Measurements from ENCODE around the gene DNHD1. TPM values are rescaled to one million over a fixed set of nuclear protein-coding genes. Genes with fewer than 3 reads are reported as not detected.

Gene DNHD1
- total and polyA plus RNA-seq, 2 experiments from 2014 or later: 7.3 to 7.9 TPM

DNA sequence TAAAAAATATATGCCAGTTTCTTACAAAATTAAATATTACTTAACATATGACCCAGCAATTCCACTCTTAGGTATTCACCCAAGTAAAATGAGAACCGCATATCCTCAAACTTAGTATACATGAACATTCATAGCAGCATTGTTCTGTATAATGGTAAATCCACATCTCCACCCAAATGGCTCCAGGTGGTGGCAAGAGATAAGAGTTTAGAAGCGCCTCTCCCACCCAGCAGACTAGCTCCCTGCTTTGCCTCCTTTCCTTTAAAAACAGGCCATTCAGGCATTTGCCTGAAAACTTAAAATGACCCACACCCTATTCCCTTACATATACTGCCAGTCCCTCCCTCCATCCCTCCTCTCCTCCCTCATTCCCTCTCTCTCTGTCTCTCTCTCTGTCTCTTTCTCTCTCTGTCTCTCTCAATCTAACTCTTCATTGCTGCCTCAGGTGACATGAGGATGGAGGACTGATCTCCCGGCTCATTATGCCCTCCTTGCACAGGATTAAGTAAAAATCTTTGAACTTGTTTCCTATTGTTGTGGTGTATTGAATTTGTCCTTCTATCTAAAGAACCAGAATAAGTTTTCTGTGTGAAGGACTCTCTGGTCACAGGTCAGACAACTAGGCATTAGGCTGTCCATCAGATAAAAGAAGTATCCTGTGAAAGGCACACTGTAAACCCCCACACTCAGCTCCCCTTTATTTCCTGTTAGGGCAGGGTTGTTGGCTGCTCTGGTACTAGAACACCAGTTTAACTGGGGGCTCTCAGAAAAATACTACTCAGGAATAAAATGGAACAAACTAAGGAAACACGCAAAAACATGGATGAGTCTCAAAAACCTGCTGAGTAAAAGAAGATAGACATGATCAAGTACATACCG lies 58.0 kb downstream of the DNHD1 start:
- H3K4me1 ChIP-seq (ENCODE audit: insufficient read depth): no peaks in the 10 kb centered on the region
- no peaks in the 10 kb centered on the region for H4K20me1 ChIP-seq (ENCODE audit: insufficient read depth, poor library complexity, severe bottlenecking)
- H3K36me3 ChIP-seq (replicated peaks; ENCODE audit: insufficient read depth, low read depth): no peaks in the 10 kb centered on the region
- no peak overlapping the region for H3K4me3 ChIP-seq
- no peak for TF ChIP-seq EZH2 (IDR thresholded peaks at IDR 0.05; ENCODE audit: borderline replicate concordance)
- no peak for TF ChIP-seq EZH2phosphoT487 (IDR thresholded peaks at IDR 0.05; ENCODE audit: low read depth, severe bottlenecking, unreplicated experiment)
- TF ChIP-seq CTCF (IDR thresholded peaks at IDR 0.05; ENCODE audit: poor library complexity): no peak
- no peak overlapping the region for H3K4me2 ChIP-seq
- no peaks in the 10 kb centered on the region for H3K79me2 ChIP-seq
- H3K9me3 ChIP-seq (ENCODE audit: low read depth): no peaks in the 10 kb centered on the region
- no peaks in the 10 kb centered on the region for H3K27me3 ChIP-seq
- H3K27ac ChIP-seq: no peak overlapping the region
- H3K9me2 ChIP-seq (replicated peaks; ENCODE audit: insufficient read depth): no peaks in the 10 kb centered on the region
- no peak overlapping the region for H2AFZ ChIP-seq
- no peak for DNase-seq (ENCODE audit: low spot score)
- 90% methylated on average over 5 of the region's 5 CpGs for WGBS (ENCODE audit: low lambda C conversion rate, missing lambda C conversion rate)

GRCh38 chr11:6556139-6556949 lies 59.3 kb downstream of the DNHD1 start:
- Histone ChIP-seq H3K27ac (no peak overlapping the region), H3K9me3 (ENCODE audit: low read depth) (no peaks in the 10 kb centered on the region), H3K79me2 (no peaks in the 10 kb centered on the region), H3K27me3 (no peaks in the 10 kb centered on the region), H3K9me2 (replicated peaks; ENCODE audit: insufficient read depth) (no peaks in the 10 kb centered on the region), H3K4me2 (no peak overlapping the region), H2AFZ (no peak overlapping the region), H3K36me3 (replicated peaks; ENCODE audit: insufficient read depth, low read depth) (no peaks in the 10 kb centered on the region), H3K4me3 (no peak overlapping the region), H4K20me1 (ENCODE audit: insufficient read depth, poor library complexity, severe bottlenecking) (no peaks in the 10 kb centered on the region), H3K4me1 (ENCODE audit: insufficient read depth) (no peaks in the 10 kb centered on the region)
- TF ChIP-seq EZH2phosphoT487 (IDR thresholded peaks at IDR 0.05; ENCODE audit: low read depth, severe bottlenecking, unreplicated experiment): no peak
- TF ChIP-seq CTCF (IDR thresholded peaks at IDR 0.05; ENCODE audit: poor library complexity): no peak
- no peak for TF ChIP-seq EZH2 (IDR thresholded peaks at IDR 0.05; ENCODE audit: borderline replicate concordance)
- DNase-seq (ENCODE audit: low spot score): no peak
- 92% methylated on average over 11 of the region's 11 CpGs for WGBS (ENCODE audit: low lambda C conversion rate, missing lambda C conversion rate)

DNA sequence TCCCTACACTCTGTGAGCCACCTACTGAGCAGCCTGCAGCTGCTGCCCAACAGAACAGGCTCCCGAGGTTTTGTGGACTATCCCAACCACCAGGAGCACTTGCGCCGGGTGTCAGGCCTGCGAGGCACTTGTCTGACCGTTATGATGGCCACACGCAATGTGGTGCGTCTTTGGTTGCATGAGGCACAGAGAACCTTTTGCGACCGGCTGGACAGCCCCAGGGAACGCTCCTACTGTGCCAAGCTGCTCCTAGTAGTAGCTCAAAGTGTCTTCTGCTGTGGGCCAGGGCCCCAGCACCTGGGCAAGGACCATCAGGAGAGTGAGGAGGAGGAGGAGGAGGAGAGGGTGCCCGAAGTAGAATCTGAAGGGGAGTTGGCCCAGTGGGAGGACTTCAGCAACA lies 60.0 kb downstream of the DNHD1 start:
- DNase-seq (ENCODE audit: low spot score): no peak
- no peaks in the 10 kb centered on the region for H3K79me2 ChIP-seq
- H2AFZ ChIP-seq: no peak overlapping the region
- WGBS (ENCODE audit: low lambda C conversion rate, missing lambda C conversion rate): 91% methylated on average over 11 of the region's 11 CpGs
- H4K20me1 ChIP-seq (ENCODE audit: insufficient read depth, poor library complexity, severe bottlenecking): no peaks in the 10 kb centered on the region
- H3K4me2 ChIP-seq: no peak overlapping the region
- H3K36me3 ChIP-seq (replicated peaks; ENCODE audit: insufficient read depth, low read depth): no peaks in the 10 kb centered on the region
- no peaks in the 10 kb centered on the region for H3K27me3 ChIP-seq
- no peak overlapping the region for H3K4me3 ChIP-seq
- no peaks in the 10 kb centered on the region for H3K9me3 ChIP-seq (ENCODE audit: low read depth)
- no peak for TF ChIP-seq EZH2phosphoT487 (IDR thresholded peaks at IDR 0.05; ENCODE audit: low read depth, severe bottlenecking, unreplicated experiment)
- TF ChIP-seq CTCF (IDR thresholded peaks at IDR 0.05; ENCODE audit: poor library complexity): no peak
- no peak for TF ChIP-seq EZH2 (IDR thresholded peaks at IDR 0.05; ENCODE audit: borderline replicate concordance)
- no peak overlapping the region for H3K27ac ChIP-seq
- no peaks in the 10 kb centered on the region for H3K9me2 ChIP-seq (replicated peaks; ENCODE audit: insufficient read depth)
- no peaks in the 10 kb centered on the region for H3K4me1 ChIP-seq (ENCODE audit: insufficient read depth)

Data from hepatocyte (in vitro differentiated cells).